NOMO-1 (cell line): Measurements from ENCODE around the gene CDK4.
"Not testable (repeated sequence)": the region's sequence is repeated elsewhere in the genome, so short reads cannot be mapped to it uniquely, and the experiment has no call there.

Source experiments
- DNase-seq, 2 experiments: peaks; one replicate each; lab custom pipeline; 2025; ENCODE audit not compliant: unreplicated experiment in 2 of 2; lab: John Stamatoyannopoulos, UW

CDK4 gene

DNA sequence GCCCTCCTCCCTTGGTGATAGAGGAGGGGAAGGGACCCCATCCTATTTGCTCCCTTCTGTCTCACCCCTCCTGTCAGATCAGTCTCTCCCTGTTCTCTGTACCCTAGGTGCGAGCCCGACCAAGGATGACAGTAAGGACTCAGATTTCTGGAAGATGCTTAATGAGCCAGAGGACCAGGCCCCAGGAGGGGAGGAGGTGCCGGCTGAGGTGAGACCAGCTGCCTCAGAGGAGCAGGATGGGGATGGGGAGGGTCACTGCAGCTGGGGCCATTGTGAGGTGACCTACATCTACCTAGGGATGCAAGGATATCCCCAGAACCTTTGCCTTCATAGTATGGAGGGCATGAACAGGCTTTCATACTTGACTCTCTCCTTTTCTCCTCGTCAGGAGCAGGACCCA, 35.8 kb downstream of the CDK4 start:
- DNase-seq = no peak

DNA sequence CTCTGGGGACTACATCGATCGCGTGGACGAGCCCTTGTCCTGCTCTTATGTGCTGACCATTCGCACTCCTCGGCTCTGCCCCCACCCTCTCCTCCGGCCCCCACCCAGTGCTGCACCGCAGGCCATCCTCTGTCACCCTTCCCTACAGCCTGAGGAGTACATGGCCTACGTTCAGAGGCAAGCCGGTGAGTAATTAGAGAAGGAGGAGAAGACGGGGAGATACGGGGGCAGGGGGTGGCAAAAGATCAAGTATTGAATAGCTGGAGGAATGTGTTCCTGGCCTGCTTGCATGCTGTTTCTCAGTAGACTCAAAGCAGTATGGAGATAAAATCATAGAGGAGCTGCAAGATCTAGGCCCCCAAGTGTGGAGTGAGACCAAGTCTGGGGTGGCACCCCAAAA, 36.3 kb downstream of the CDK4 start:
- DNase-seq = no peak

DNA sequence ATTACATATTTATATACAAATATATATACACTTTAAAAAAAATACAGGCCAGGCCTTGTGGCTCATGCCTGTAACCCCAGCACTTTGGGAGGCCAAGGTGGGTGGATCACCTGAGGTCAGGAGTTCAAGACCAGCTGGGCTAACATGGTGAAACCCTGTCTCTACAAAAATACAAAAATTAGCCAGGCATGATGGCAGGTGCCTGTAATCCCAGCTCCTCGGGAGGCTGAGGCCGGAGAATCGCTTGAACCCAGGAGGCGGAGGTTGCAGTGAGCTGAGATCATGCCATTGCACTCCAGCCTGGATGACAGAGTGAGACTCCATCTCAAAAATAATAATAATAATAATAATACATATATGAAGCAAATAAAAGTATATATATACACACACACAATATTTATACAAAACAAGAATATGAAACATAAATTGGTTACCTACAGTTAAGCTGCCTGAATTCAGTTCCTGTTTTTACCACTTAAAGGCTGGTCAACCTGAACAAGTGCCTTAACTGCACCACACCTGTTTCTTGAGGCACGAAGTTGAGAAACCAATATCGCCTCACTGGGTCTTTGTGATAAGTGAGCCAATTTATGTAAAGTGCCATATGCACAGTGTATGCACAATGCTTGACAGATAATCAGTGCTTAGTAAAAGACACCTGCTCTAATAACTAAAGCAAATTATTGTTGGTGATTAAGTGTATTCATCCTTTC, 36.9 kb downstream of the CDK4 start:
- DNase-seq = not testable (repeated sequence)

GRCh38 chr12:57713209-57713608, 38.9 kb downstream of the CDK4 start:
- no peak for DNase-seq

- no peak for DNase-seq
These were observed 39.4 kb downstream of the CDK4 start for GRCh38 chr12:57712701-57713100.

- no peak for DNase-seq
These were observed 43.8 kb downstream of the CDK4 start for GRCh38 chr12:57708296-57708695.

GRCh38 chr12:57707250-57707649, 44.9 kb downstream of the CDK4 start:
- no peak for DNase-seq

- DNase-seq = no peak
These were observed 51.8 kb downstream of the CDK4 start for GRCh38 chr12:57700317-57700716.

DNA sequence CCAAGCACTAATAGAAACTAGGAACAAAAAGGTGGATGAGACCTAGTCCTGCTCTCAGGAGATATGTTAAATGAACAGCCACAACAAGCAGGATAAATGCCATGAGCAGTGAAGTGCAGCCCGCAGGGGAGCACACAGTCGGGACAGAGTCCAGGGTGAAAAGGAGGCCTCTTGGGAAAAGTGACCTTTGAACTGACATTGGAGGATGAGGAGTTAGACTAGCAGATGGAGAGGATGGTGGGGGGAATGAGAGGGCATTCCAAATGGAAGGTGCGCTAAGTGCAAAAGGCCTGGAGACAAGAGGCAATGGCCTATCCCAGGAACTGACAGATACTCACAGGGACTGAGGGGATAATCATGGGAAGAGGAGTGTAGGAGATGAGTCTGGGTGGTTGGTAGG, 53.7 kb downstream of the CDK4 start:
- no peak for DNase-seq
